ENCODE results near the gene RUNDC1.

Gene RUNDC1

GRCh38 chr17:43019418-43019817, 39.1 kb downstream of the RUNDC1 start:
- no peak for DNase-seq (ENCODE audit: low read depth)

DNA sequence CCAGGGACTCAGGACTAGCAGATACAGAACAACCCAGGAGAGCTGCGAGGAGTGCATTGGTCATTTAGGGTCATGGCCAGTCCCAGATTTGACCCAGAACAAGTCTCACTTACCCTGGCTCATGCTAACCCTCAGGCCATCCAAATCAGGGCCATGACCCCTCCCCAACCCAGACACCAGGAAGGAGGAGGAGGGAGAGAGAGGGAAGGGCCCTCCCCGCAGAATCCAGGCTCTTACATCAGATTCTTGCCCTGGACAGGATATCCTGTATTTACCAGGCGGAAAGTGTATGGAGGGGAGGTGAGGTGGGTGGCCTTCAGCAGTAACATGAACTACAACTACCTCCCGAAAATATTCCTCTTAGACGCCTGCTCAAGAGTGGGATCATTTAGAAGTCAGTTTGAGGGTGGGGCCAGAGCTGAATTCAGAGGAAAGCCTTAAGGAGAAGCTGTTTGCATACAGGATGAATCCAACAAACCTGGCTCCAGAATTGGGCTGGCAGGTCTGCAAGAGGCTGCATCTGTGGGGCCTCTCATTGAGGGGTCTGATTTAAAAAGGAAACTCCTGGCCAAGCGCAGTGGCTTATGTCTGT, 39.8 kb downstream of the RUNDC1 start:
- no peak for DNase-seq (ENCODE audit: low read depth)

- no peak for DNase-seq (ENCODE audit: low read depth)
These were observed 40.7 kb downstream of the RUNDC1 start for GRCh38 chr17:43020789-43021740.

DNA sequence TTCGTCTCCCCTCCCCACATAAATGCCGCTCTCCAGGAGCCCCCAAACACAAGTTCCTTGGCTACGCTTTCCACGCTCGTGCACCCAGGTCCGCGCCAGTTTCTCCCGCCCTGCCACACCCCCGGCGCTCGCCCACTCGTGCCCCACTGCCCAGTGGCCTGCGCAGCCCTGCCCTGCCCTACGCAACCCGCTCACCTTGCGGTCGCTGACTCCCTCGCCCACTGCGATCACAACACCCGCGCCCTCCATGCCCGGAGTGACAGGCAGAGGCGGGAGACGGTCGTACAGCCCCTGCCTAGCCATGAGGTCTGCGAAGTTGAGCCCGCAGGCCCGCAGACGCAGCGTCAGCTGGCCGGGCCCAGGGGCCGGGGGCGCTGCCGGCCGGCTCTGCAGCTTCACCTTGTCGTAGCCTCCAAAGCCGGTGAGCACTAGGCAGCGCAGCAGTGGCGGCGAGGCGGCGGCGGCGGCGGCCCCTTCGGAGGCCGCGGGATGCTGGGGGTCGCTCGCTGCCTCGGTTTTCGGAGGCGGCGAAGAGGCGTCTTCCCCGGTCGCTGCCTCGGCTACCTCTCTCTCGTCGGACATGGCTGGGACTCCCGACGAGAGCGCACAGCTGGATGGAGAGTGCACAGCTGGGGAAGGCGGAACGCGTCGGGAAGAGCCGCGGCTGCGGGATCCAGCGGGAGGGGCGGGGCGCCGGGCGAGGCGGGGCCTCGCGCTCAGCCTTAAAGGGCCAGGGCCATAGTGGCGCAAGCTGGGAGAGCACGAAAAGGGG, 41.6 kb downstream of the RUNDC1 start, which contains the start of gene VAT1:
VAT1 (minus strand) TSS at position 645 of the 772 bp plus-strand sequence; CDS start at position 582, 63 bp downstream.
- DNase-seq (ENCODE audit: low read depth) = peak; percentile 43

GRCh38 chr17:43024407-43025289, 44.3 kb downstream of the RUNDC1 start, which contains the start of gene RND2:
TSS of gene RND2 (plus strand) at chr17:43025231. CDS start at chr17:43025348, 117 bp downstream.
- peak; percentile 71 for DNase-seq (ENCODE audit: low read depth)

DNA sequence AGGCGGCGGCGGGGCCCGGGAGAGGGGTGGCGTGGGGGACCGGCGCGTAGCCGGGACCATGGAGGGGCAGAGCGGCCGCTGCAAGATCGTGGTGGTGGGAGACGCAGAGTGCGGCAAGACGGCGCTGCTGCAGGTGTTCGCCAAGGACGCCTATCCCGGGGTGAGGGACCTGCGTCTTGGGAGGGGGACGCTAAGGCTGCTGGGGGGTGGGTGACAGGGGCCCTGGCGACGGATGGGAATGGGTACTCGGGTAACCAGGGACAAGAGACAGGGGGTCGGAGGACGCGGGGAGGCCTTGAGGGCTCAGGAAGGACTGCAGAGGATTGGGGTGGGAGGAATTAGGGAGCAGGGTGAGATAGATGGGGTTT, 44.9 kb downstream of the RUNDC1 start:
- no peak for DNase-seq (ENCODE audit: low read depth)

- DNase-seq (ENCODE audit: low read depth) = no peak
These were observed 45.6 kb downstream of the RUNDC1 start for GRCh38 chr17:43025766-43026537.

DNA sequence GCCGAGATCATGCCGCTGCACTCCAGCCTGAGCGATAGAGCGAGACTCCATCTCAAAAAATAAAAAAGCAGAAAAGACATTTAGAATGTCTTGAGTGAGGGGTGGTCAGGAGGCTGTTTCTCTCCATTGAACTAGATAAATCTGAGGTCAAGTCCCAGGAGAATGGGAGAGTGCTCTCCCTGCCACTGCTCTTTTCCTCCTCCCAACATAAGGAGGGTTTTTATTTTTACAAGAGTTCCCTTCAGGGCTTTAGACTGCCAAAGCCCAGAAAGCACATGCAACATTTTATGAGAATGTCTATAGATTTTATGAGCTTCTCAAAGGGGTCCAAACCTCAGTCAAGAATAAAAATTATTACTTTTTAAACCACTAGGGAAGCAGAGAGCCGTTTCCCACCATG, 46.2 kb downstream of the RUNDC1 start:
- DNase-seq (ENCODE audit: low read depth) = no peak

GRCh38 chr17:43027091-43028032, 47.0 kb downstream of the RUNDC1 start:
- DNase-seq (ENCODE audit: low read depth) = no peak

DNA sequence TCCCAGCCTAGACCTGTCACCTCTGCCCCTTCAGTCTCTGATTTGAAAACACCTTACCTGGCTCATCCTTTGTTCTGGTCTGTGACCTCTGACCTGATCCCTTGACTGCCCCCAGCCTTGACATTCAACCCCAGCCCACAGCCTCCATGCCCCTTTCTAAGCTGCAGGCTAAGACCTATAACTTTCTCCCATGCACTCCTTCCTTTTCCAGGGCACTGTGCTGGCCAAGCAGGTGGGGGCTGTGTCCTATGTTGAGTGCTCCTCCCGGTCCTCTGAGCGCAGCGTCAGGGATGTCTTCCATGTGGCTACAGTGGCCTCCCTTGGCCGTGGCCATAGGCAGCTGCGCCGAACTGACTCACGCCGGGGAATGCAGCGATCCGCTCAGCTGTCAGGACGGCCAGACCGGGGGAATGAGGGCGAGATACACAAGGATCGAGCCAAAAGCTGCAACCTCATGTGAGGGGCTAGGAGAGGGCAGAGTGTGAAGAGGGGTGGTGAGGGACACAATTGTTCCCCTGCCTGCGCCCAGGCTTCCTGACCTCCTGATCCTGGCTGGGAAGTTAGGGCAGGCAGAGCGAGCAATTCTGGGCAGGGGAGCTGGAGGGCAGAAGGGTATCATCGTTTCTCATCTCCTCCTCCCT, 48.0 kb downstream of the RUNDC1 start:
- DNase-seq (ENCODE audit: low read depth) = no peak

DNA sequence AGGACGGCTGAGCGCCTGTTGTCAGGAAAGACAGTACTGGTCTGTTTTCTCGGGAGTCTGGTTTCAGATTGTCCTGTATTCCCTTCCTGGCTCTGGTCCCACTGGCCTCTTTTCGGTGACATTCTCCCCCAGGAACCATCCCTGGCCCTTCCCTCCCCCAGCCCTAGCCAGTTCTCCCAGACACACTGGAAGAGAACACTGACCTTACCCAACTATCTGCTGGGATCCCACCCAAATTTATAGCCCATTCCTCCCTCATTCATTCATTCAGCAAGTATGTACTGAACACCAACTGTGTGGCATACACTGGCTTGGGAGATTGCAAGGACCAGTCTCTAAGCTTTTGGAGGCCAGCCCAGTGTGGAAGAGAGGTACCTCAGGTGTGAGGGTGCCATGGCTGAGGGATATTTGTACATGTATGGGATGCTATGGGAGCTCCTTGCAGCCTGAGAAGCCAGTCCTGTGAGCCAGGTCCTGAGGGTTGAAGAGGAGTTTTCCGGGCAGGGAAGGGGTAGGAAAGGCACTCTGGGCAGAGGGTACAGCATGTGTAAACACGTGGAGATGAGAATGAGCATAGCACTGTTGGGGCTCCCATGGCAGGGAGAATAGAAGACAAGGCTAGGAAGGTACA, 49.9 kb downstream of the RUNDC1 start:
- no peak for DNase-seq (ENCODE audit: low read depth)

DNA sequence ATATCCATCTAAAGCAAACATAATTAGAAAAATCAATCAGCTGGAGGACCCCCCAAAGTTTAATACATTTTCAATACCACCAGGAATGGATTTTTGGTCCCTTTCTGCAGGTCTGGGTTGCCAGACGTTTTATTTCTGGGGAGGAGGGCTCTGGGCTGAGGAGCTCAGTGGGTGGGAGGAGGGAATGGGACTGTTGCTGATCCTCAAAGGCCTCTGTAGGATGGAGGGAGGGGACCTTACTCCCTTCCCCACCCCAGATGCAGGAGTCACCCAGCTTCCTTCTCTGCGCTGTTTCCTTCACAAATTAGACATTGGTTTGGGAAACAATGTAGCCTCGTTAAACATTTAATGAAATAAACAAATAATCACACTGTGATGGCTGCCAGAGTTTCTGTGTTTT, 51.3 kb downstream of the RUNDC1 start:
- DNase-seq (ENCODE audit: low read depth) = no peak

DNA sequence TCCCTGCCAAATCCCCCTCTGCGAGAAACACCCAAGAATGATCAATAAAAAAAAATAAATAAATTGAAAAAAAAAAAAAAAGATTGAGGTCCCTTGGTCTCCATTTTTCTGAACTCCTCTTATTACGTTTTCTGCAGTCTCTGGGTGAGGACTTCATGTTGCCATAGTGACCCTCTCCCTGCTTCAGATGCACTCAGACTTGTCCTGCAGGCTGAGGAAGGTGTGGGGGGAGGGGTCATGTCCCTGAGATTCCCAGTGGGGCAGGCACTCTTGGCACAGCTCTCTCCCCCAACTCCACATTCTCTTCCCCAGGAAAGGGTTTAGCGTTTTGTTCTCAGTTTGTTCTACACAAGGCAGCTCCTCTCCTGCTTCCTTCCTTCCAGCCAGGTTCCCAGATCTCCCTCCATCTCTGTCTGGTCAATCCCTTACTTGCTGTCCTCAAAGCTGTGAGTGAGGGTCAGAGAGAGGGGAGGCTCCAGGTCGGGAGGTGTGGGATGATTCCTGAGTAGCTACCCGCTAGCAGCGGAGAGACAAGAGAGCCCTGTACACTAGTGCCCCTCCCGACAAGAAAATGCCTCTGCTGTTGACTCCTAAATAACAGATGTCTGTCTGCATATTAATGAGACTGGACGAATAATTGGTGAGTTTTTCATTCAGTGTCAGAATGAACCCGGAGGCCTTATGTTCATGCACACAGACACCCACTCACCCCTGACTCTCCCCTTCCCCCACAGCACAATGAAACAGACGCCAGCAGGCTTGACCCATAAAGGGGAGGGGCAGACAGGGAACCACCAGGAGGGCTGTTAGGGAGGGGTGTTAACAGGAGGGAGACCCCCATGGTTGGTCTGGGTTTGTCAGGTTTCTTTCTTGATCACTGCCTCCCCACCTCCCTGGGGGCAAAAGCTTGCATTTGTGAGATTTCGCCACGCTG, 53.9 kb downstream of the RUNDC1 start:
- DNase-seq (ENCODE audit: low read depth) = no peak

DNA sequence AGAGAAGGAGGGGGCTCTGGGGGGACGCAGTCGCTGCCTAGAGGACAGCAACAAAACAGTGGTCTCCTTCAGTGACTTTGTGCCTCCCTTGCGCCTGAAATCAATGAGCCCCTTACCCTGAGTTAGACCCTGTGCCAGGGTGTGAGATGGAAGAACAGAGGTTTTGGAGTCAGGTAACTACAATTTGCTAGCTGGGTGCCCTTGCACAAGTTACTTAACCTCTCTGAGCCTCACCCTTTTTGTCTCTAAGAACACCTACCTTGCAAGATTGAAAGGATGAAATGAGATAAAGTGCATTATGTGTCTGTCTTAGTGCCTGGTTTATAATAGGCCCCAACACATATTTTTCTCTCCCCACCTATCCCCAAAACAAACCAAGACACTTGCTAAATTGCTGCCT, 54.5 kb downstream of the RUNDC1 start:
- DNase-seq (ENCODE audit: low read depth) = no peak

DNA sequence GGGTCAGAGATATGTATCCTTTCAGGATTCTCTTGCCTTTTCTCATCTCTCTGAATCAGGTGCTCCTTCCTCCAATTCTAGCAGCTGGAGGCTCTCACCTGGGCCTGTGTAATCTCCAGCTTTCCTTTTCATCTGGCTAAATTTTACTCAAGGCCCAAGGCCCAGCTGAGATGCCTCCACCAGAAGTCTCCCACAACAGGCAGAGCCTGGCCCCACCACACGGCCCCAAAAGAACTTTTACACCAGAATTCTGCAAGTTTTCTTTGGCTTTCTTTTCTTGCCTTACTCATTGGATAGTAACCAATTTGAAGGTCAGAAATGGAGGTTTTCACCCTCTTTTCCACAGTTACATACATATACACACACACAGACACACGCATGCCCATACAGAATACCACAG, 59.3 kb downstream of the RUNDC1 start:
- no peak for DNase-seq (ENCODE audit: low read depth)

GRCh38 chr17:43040655-43041054, 60.3 kb downstream of the RUNDC1 start:
- no peak for DNase-seq (ENCODE audit: low read depth)

- no peak for DNase-seq (ENCODE audit: low read depth)
These were observed 61.8 kb downstream of the RUNDC1 start for GRCh38 chr17:43042025-43042628.

All from T-helper 22 cell (primary cell).